ENCODE data around the gene ZNF304.

Gene ZNF304

DNA sequence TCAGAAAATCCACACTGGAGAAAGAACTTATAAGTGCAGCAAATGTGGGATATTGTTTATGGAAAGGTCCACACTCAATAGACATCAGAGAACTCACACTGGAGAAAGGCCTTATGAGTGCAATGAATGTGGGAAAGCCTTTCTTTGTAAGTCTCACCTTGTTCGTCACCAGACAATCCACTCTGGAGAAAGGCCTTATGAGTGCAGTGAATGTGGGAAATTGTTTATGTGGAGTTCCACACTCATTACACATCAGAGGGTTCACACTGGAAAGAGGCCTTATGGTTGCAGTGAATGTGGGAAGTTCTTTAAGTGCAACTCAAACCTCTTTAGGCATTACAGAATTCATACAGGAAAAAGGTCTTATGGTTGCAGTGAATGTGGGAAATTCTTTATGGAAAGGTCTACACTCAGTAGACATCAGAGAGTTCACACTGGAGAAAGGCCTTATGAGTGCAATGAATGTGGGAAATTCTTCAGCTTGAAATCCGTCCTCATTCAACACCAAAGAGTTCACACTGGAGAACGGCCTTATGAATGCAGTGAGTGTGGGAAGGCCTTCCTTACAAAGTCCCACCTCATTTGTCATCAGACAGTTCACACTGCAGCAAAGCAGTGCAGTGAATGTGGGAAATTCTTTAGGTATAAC, 26.6 kb downstream of the ZNF304 start:
- H3K36me3 ChIP-seq (ENCODE audit: control insufficient read depth in 2 of 2, insufficient read depth in 1 of 2, low read length in 2 of 2), result peaks cover 14 to 50% of the 10 kb centered on the region in 2 experiments
- ChIA-PET POLR2A (no interaction called here), CTCF (no interaction called here)
- H3K4me1 ChIP-seq (ENCODE audit: control insufficient read depth, insufficient read depth, low read length), result no peaks in the 10 kb centered on the region
- TF ChIP-seq, protein P1, sequence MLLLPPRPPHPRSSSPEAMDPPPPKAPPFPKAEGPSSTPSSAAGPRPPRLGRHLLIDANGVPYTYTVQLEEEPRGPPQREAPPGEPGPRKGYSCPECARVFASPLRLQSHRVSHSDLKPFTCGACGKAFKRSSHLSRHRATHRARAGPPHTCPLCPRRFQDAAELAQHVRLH (tag by site-specific recombination; IDR thresholded peaks at IDR 0.05), result no peak
- TF ChIP-seq, protein P2, sequence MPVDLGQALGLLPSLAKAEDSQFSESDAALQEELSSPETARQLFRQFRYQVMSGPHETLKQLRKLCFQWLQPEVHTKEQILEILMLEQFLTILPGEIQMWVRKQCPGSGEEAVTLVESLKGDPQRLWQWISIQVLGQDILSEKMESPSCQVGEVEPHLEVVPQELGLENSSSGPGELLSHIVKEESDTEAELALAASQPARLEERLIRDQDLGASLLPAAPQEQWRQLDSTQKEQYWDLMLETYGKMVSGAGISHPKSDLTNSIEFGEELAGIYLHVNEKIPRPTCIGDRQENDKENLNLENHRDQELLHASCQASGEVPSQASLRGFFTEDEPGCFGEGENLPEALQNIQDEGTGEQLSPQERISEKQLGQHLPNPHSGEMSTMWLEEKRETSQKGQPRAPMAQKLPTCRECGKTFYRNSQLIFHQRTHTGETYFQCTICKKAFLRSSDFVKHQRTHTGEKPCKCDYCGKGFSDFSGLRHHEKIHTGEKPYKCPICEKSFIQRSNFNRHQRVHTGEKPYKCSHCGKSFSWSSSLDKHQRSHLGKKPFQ (tag by site-specific recombination; IDR thresholded peaks at IDR 0.05), result 0 out of 2 replicates have a peak, but pooled peaks have one; percentile 15
- TF ChIP-seq ZNF561 (tag by site-specific recombination; IDR thresholded peaks at IDR 0.05; ENCODE audit: borderline replicate concordance), result no peak
- TF ChIP-seq SETDB1 (IDR thresholded peaks at IDR 0.05; ENCODE audit: insufficient read length, low read length), result peak; percentile 82
- TF ChIP-seq ZNF266 (tag by site-specific recombination; IDR thresholded peaks at IDR 0.05; ENCODE audit: low read depth), result no peak
- no peak for TF ChIP-seq ZNF19 (tag by site-specific recombination; IDR thresholded peaks at IDR 0.05; ENCODE audit: low read depth)
- TF ChIP-seq, protein P3, sequence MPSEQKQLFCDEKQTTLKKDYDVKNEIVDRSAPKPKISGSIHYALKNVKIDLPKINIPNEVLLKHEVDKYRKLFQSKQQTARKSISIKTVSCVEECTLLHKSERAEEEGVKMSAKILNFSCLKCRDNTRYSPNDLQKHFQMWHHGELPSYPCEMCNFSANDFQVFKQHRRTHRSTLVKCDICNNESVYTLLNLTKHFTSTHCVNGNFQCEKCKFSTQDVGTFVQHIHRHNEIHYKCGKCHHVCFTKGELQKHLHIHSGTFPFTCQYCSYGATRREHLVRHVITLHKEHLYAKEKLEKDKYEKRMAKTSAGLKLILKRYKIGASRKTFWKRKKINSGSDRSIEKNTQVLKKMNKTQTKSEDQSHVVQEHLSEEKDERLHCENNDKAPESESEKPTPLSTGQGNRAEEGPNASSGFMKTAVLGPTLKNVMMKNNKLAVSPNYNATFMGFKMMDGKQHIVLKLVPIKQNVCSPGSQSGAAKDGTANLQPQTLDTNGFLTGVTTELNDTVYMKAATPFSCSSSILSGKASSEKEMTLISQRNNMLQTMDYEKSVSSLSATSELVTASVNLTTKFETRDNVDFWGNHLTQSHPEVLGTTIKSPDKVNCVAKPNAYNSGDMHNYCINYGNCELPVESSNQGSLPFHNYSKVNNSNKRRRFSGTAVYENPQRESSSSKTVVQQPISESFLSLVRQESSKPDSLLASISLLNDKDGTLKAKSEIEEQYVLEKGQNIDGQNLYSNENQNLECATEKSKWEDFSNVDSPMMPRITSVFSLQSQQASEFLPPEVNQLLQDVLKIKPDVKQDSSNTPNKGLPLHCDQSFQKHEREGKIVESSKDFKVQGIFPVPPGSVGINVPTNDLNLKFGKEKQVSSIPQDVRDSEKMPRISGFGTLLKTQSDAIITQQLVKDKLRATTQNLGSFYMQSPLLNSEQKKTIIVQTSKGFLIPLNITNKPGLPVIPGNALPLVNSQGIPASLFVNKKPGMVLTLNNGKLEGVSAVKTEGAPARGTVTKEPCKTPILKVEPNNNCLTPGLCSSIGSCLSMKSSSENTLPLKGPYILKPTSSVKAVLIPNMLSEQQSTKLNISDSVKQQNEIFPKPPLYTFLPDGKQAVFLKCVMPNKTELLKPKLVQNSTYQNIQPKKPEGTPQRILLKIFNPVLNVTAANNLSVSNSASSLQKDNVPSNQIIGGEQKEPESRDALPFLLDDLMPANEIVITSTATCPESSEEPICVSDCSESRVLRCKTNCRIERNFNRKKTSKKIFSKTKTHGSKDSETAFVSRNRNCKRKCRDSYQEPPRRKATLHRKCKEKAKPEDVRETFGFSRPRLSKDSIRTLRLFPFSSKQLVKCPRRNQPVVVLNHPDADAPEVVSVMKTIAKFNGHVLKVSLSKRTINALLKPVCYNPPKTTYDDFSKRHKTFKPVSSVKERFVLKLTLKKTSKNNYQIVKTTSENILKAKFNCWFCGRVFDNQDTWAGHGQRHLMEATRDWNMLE (tag by site-specific recombination; conservative IDR thresholded peaks at IDR 0.05; ENCODE audit: low read depth), result no peak
- no peak for TF ChIP-seq ZNF239 (tag by site-specific recombination; IDR thresholded peaks at IDR 0.05)
- no peak for TF ChIP-seq ZNF274 (IDR thresholded peaks at IDR 0.05; ENCODE audit: low read length)
- peak; percentile 71; the same call in 1 of the 2 replicates for TF ChIP-seq ZNF274 (tag by site-specific recombination; IDR thresholded peaks at IDR 0.05; ENCODE audit: borderline replicate concordance)
- H3K9me3 ChIP-seq (ENCODE audit: control insufficient read depth, insufficient read depth, low read depth, low read length), result peaks cover 6% of the 10 kb centered on the region; the same call in 1 of the 2 replicates
- no peak overlapping the region for H3K4me3 ChIP-seq (ENCODE audit: low read depth, low read length)
- no peak overlapping the region for H3K27ac ChIP-seq (ENCODE audit: extremely low read depth, low read depth, low read length)

DNA sequence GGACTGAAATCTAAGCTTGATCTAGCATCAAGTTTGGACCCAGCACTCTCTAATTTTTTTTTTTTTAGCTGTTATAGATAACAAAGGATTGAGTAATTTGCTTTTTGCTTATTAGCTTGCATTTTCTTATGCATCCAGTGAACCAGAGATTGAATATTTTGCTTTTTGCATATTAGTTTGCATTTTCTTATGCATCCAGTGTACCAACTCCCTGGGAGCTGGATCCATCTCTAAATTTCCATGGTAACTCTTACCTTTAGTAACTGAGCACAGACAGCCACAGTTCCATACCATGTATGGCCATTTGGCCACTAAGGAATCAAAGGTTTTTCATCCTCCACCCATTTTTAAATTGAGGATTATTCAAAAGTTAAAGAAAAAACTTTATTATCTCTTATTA, 29.9 kb downstream of the ZNF304 start:
- H3K4me3 ChIP-seq (ENCODE audit: low read depth, low read length), result no peak overlapping the region
- peaks cover 6 to 25% of the 10 kb centered on the region in 2 experiments for H3K36me3 ChIP-seq (ENCODE audit: control insufficient read depth in 2 of 2, insufficient read depth in 1 of 2, low read length in 2 of 2)
- ChIA-PET POLR2A (interaction anchor here (0.6 kb wide), 1 partner anchor 31 kb away, joined by 3 read pairs; no protein-coding TSS in a partner anchor), CTCF (no interaction called here)
- no peak for TF ChIP-seq GLIS1 (tag by site-specific recombination; IDR thresholded peaks at IDR 0.05)
- no peak for TF ChIP-seq ZNF585B (tag by site-specific recombination; IDR thresholded peaks at IDR 0.05)
- H3K9me3 ChIP-seq (ENCODE audit: control insufficient read depth, insufficient read depth, low read depth, low read length), result peaks cover 6% of the 10 kb centered on the region; the same call in 1 of the 2 replicates
- H3K4me1 ChIP-seq (ENCODE audit: control insufficient read depth, insufficient read depth, low read length), result no peaks in the 10 kb centered on the region
- no peak overlapping the region for H3K27ac ChIP-seq (ENCODE audit: extremely low read depth, low read depth, low read length)

DNA sequence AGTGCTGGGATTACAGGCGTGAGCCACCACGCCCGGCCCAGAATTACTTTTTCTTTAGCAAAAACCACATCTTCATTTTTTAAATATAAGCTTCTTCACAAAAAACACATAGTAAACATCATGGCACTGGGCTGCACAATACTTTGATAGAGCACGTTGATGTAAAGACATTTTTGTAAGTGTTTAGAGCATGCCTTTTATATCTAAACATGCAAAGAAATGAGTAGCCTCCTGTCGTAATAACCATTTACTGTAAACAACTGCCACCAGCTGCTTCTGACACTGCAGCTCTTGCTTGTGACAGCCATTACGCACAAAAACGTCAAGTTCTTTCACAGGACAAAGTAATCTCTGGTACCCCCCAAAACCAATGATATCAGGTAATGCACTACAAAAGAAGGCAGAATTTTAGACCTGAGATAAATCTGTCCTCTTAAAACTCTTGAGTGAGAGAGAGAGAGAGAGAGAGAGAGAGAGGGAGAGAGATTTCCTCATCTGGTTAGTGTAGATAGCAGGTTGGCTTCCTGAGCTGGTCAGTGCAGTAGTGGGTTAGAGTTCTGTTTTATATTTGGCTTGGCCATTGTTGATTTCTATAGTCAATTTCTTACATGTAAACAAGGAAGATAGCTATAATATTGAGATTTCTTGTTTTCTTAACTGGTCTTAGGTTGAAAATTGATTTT, 31.9 kb downstream of the ZNF304 start:
- CTCF ChIA-PET, result interaction anchor here (0.6 to 0.7 kb wide), 2 partner anchors 39 to 948 kb away, joined by 3 read pairs; no protein-coding TSS in a partner anchor
- POLR2A ChIA-PET, result no interaction called here
- peaks cover 5% of the 10 kb centered on the region; the same call in 1 of the 2 replicates for H3K9me3 ChIP-seq (ENCODE audit: control insufficient read depth, insufficient read depth, low read depth, low read length)
- H3K4me1 ChIP-seq (ENCODE audit: control insufficient read depth, insufficient read depth, low read length), result no peaks in the 10 kb centered on the region
- no peak overlapping the region for H3K4me3 ChIP-seq (ENCODE audit: low read depth, low read length)
- TF ChIP-seq REPIN1 (tag by site-specific recombination; IDR thresholded peaks at IDR 0.05; ENCODE audit: low read depth) (no peak), ZNF596 (tag by site-specific recombination; IDR thresholded peaks at IDR 0.05) (0 out of 2 replicates have a peak, but pooled peaks have one; percentile 43)
- TF ChIP-seq, protein P4, sequence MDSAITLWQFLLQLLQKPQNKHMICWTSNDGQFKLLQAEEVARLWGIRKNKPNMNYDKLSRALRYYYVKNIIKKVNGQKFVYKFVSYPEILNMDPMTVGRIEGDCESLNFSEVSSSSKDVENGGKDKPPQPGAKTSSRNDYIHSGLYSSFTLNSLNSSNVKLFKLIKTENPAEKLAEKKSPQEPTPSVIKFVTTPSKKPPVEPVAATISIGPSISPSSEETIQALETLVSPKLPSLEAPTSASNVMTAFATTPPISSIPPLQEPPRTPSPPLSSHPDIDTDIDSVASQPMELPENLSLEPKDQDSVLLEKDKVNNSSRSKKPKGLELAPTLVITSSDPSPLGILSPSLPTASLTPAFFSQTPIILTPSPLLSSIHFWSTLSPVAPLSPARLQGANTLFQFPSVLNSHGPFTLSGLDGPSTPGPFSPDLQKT (IDR thresholded peaks at IDR 0.05; ENCODE audit: borderline replicate concordance, low read depth, low read length), result no peak
- H3K27ac ChIP-seq (ENCODE audit: extremely low read depth, low read depth, low read length), result no peak overlapping the region
- H3K36me3 ChIP-seq (ENCODE audit: control insufficient read depth in 2 of 2, insufficient read depth in 1 of 2, low read length in 2 of 2), result peaks cover 6% of the 10 kb centered on the region in 2 experiments; a peak in 2 of 3 replicates
